Fibroblast of lung (primary cell): ENCODE results near the gene SH3GL1. TPM values are rescaled to one million over a fixed set of nuclear protein-coding genes. Genes with fewer than 3 reads are reported as not detected.

Experiments
- DNase-seq, 2 donors: peaks; one replicate each; pipeline versions ENCODE4 v3.0.0 to v3.0.0-alpha.2; 2010; ENCODE audit warnings: low read depth in 2 of 2
- H2AFZ ChIP-seq: 2 replicates; pipeline ENCODE4 v1.5.1; 2012; ENCODE audit warnings: low read length, control low read depth, inconsistent platforms
- H3K27ac ChIP-seq: 2 replicates; pipeline ENCODE4 v1.5.1; 2011; ENCODE audit warnings: low read length, control low read depth; ENCODE audit not compliant: insufficient read depth
- H3K27me3 ChIP-seq: 2 replicates; pipeline ENCODE4 v1.5.1; 2011; ENCODE audit warnings: mild to moderate bottlenecking, low read length; ENCODE audit not compliant: control insufficient read depth, insufficient read depth
- H3K36me3 ChIP-seq: 2 replicates; pipeline ENCODE4 v1.5.1; 2011; ENCODE audit warnings: low read length; ENCODE audit not compliant: control insufficient read depth, insufficient read depth
- H3K4me1 ChIP-seq: 2 replicates; pipeline ENCODE4 v1.5.1; 2011; ENCODE audit warnings: low read length; ENCODE audit not compliant: control insufficient read depth, insufficient read depth; ENCODE audit errors: extremely low read depth
- H3K4me2 ChIP-seq: 2 replicates; pipeline ENCODE4 v1.5.1; 2011; ENCODE audit warnings: low read length, control low read depth; ENCODE audit not compliant: insufficient read depth; ENCODE audit errors: extremely low read depth
- H3K4me3 ChIP-seq, 4 experiments: fragments of 200-600 bp in 1 of 4; sonication (generic) in 1 of 4; replicated peaks in 1 of 4; 2 replicates each; pipeline ENCODE4 v1.5.1; 2011 to 2016; ENCODE audit warnings: low read length in 4 of 4, low read depth in 3 of 4, mild to moderate bottlenecking in 3 of 4, control low read depth in 2 of 4, inconsistent platforms in 1 of 4, mixed read lengths in 1 of 4; ENCODE audit not compliant: insufficient read depth in 1 of 4; ENCODE audit errors: control extremely low read depth in 1 of 4
- H3K79me2 ChIP-seq: 2 replicates; pipeline ENCODE4 v1.5.1; 2012; ENCODE audit warnings: mild to moderate bottlenecking, low read length, inconsistent platforms; ENCODE audit not compliant: control insufficient read depth, insufficient read depth
- H3K9ac ChIP-seq: 2 replicates; pipeline ENCODE4 v1.5.1; 2011; ENCODE audit warnings: mild to moderate bottlenecking, low read length, control low read depth; ENCODE audit not compliant: insufficient read depth
- H3K9me3 ChIP-seq: 2 replicates; pipeline ENCODE4 v1.5.1; 2012; ENCODE audit warnings: low read depth, low read length; ENCODE audit not compliant: control insufficient read depth, insufficient read depth
- H4K20me1 ChIP-seq: 2 replicates; pipeline ENCODE4 v1.5.1; 2011; ENCODE audit warnings: low read length; ENCODE audit not compliant: control insufficient read depth, insufficient read depth; ENCODE audit errors: extremely low read depth
- CTCF ChIP-seq, 2 donors: IDR thresholded peaks in 1 of 2; conservative IDR thresholded peaks in 1 of 2; 1 replicate in 1 of 2; 2 replicates in 1 of 2; pipeline ENCODE4 v1.5.1; 2011 to 2012; ENCODE audit warnings: low read length in 2 of 2, control low read depth in 1 of 2, inconsistent platforms in 1 of 2, low read depth in 1 of 2, mild to moderate bottlenecking in 1 of 2
- EZH2 ChIP-seq: IDR thresholded peaks from 2 replicates; pipeline ENCODE4 v1.5.1; 2012; ENCODE audit warnings: low read length, control low read depth, mild to moderate bottlenecking; ENCODE audit errors: missing control alignments
- polyA plus RNA-seq, 2 donors: library from polyadenylated mRNA; depleted of rRNA in 1 of 2; stranded (reverse) in 1 of 2; unstranded in 1 of 2; fragments of >200 nt; gene quantifications; 2 replicates each; pipeline ENCODE4 v1.2.1, GENCODE V29; 2011 to 2012; ENCODE audit warnings: missing spikeins in 1 of 2
- total RNA-seq: library from RNA; depleted of rRNA; stranded (reverse); fragments of >200 nt; gene quantifications from 2 replicates; pipeline ENCODE4 v1.2.1, GENCODE V29; 2014

The SH3GL1 gene
- total and polyA plus RNA-seq, 2 donors (not counting 1 experiment from before 2014, with no cell fraction given): 23.9 to 44.9 TPM

- no peak overlapping the region for H3K4me2 ChIP-seq
- no peaks in the 10 kb centered on the region for H3K27me3 ChIP-seq
- H3K36me3 ChIP-seq: peaks cover 6% of the 10 kb centered on the region
- no peak overlapping the region for H2AFZ ChIP-seq
- peaks cover 8% of the 10 kb centered on the region for H3K4me1 ChIP-seq
- no peak overlapping the region for H3K27ac ChIP-seq
- no peak for DNase-seq
- no peak overlapping the region for H3K4me3 ChIP-seq
- H3K79me2 ChIP-seq: peaks cover 12% of the 10 kb centered on the region
- no peak for TF ChIP-seq CTCF (conservative IDR thresholded peaks at IDR 0.05 in 1 of 2, IDR thresholded peaks at IDR 0.05 in 1 of 2; ENCODE audit: low read depth in 1 of 2, low read length in 2 of 2)
- TF ChIP-seq EZH2: no peak
- no peaks in the 10 kb centered on the region for H3K9me3 ChIP-seq
- no peaks in the 10 kb centered on the region for H4K20me1 ChIP-seq
- H3K9ac ChIP-seq: no peak overlapping the region
These were observed 13.2 kb upstream of the SH3GL1 start for GRCh38 chr19:4413588-4413987.

GRCh38 chr19:4409123-4409933, 9.0 kb upstream of the SH3GL1 start:
- H3K4me2 ChIP-seq: no peak overlapping the region
- peaks cover 31% of the 10 kb centered on the region for H3K79me2 ChIP-seq
- no peaks in the 10 kb centered on the region for H3K9me3 ChIP-seq
- H3K4me1 ChIP-seq: peaks cover under 1% of the 10 kb centered on the region
- H3K27me3 ChIP-seq: no peaks in the 10 kb centered on the region
- H4K20me1 ChIP-seq: no peaks in the 10 kb centered on the region
- H3K9ac ChIP-seq: no peak overlapping the region
- TF ChIP-seq EZH2 (no peak), CTCF (conservative IDR thresholded peaks at IDR 0.05 in 1 of 2, IDR thresholded peaks at IDR 0.05 in 1 of 2; ENCODE audit: low read depth in 1 of 2, low read length in 2 of 2) (no peak)
- no peak overlapping the region for H3K27ac ChIP-seq
- no peak overlapping the region for H3K4me3 ChIP-seq
- no peak for DNase-seq
- peaks cover 6% of the 10 kb centered on the region for H3K36me3 ChIP-seq
- no peak overlapping the region for H2AFZ ChIP-seq

GRCh38 chr19:4406626-4407025, 6.3 kb upstream of the SH3GL1 start:
- Histone ChIP-seq H3K9ac (no peak overlapping the region), H2AFZ (no peak overlapping the region), H4K20me1 (no peaks in the 10 kb centered on the region), H3K27me3 (no peaks in the 10 kb centered on the region), H3K4me2 (no peak overlapping the region), H3K79me2 (peaks cover 43% of the 10 kb centered on the region), H3K36me3 (peaks cover 3% of the 10 kb centered on the region), H3K4me3 (no peak overlapping the region), H3K9me3 (no peaks in the 10 kb centered on the region), H3K4me1 (peaks cover 5% of the 10 kb centered on the region), H3K27ac (no peak overlapping the region)
- DNase-seq: no peak
- TF ChIP-seq CTCF (conservative IDR thresholded peaks at IDR 0.05 in 1 of 2, IDR thresholded peaks at IDR 0.05 in 1 of 2; ENCODE audit: low read depth in 1 of 2, low read length in 2 of 2) (no peak), EZH2 (no peak)
